IMR-90 (cell line): Measurements from ENCODE around the gene P3H1. TPM values are rescaled to one million over a fixed set of nuclear protein-coding genes. Genes with fewer than 3 reads are reported as not detected.

Experiments
- ATAC-seq: fragments of 200-7000 bp; cut with Tn5 transposase; 2 replicates; pipeline ENCODE4 v1.9.1; 2020; ENCODE audit warnings: low read depth, mild to moderate bottlenecking, moderate library complexity
- BruUV-seq: library from RNA; stranded (reverse); fragments of 400-500 nt; replicated peaks from 2 replicates; lab custom pipeline; 2021; lab: Mats Ljungman, UMichigan
- CTCF ChIA-PET: fragments of 300-600 bp; formaldehyde crosslinking; extraction: SDS; loops from one replicate; lab custom pipeline; 2021; ENCODE audit warnings: antibody characterized with exemption; lab: Yijun Ruan, JAX
- POLR2A ChIA-PET: fragments of 300-600 bp; sonication (Branson Sonifier 250); formaldehyde crosslinking; loops from one replicate; lab custom pipeline; 2022; ENCODE audit warnings: antibody characterized with exemption; ENCODE audit not compliant: unreplicated experiment; lab: Charles Lee
- DNase-seq: peaks from one replicate; pipeline ENCODE4 v3.0.0; 2013
- H2AFZ ChIP-seq: replicated peaks from 2 replicates; pipeline ENCODE3; 2013; ENCODE audit warnings: low read length, mild to moderate bottlenecking; ENCODE audit not compliant: poor library complexity
- H2AK5ac ChIP-seq: 2 replicates; pipeline ENCODE4 v1.6.1; 2013; ENCODE audit warnings: low read depth, low read length, inconsistent platforms
- H2AK9ac ChIP-seq: replicated peaks from 2 replicates; pipeline ENCODE3; 2013; ENCODE audit warnings: mild to moderate bottlenecking, low read depth, low read length, moderate library complexity; ENCODE audit not compliant: poor library complexity
- H2BK120ac ChIP-seq: 2 replicates; pipeline ENCODE4 v1.6.1; 2013; ENCODE audit warnings: low read depth, low read length, inconsistent platforms
- H2BK15ac ChIP-seq: 3 replicates; pipeline ENCODE4 v1.6.1; 2013; ENCODE audit warnings: low read depth, low read length, inconsistent platforms
- H2BK20ac ChIP-seq: 2 replicates; pipeline ENCODE4 v1.6.1; 2013; ENCODE audit warnings: low read depth, mild to moderate bottlenecking, inconsistent platforms, low read length, moderate library complexity
- H2BK5ac ChIP-seq: 2 replicates; pipeline ENCODE4 v1.6.1; 2013; ENCODE audit warnings: mild to moderate bottlenecking, low read depth, low read length, inconsistent platforms; ENCODE audit not compliant: poor library complexity, severe bottlenecking
- H3K14ac ChIP-seq: replicated peaks from 2 replicates; pipeline ENCODE4 v1.6.1; 2013; ENCODE audit warnings: low read depth, low read length, inconsistent platforms
- H3K18ac ChIP-seq: 2 replicates; pipeline ENCODE4 v1.6.1; 2013; ENCODE audit warnings: low read depth, low read length, control low read depth
- H3K23ac ChIP-seq: 2 replicates; pipeline ENCODE4 v1.6.1; 2013; ENCODE audit warnings: low read depth, low read length, inconsistent platforms
- H3K27ac ChIP-seq: 2 replicates; pipeline ENCODE4 v1.5.1; 2013; ENCODE audit warnings: mild to moderate bottlenecking, control low read depth, low read length; ENCODE audit not compliant: insufficient read depth
- H3K27me3 ChIP-seq: 2 replicates; pipeline ENCODE4 v1.6.1; 2013; ENCODE audit warnings: low read length; ENCODE audit not compliant: control insufficient read depth, insufficient read depth
- H3K36me3 ChIP-seq: 2 replicates; pipeline ENCODE4 v1.6.1; 2013; ENCODE audit warnings: low read length, mixed read lengths; ENCODE audit not compliant: control insufficient read depth, insufficient read depth
- H3K4ac ChIP-seq: 2 replicates; pipeline ENCODE4 v1.6.1; 2013; ENCODE audit warnings: low read depth, low read length, inconsistent platforms
- H3K4me1 ChIP-seq: 2 replicates; pipeline ENCODE4 v1.6.1; 2013; ENCODE audit warnings: low read length, mixed read lengths; ENCODE audit not compliant: control insufficient read depth, insufficient read depth
- H3K4me2 ChIP-seq: 2 replicates; pipeline ENCODE4 v1.6.1; 2013; ENCODE audit warnings: low read depth, mild to moderate bottlenecking, control low read depth, low read length, moderate library complexity
- H3K4me3 ChIP-seq: 2 replicates; pipeline ENCODE4 v1.5.1; 2013; ENCODE audit warnings: low read depth, mild to moderate bottlenecking, control low read depth, low read length, moderate library complexity; ENCODE audit not compliant: insufficient read depth
- H3K56ac ChIP-seq: 2 replicates; pipeline ENCODE4 v1.6.1; 2013; ENCODE audit warnings: low read length, inconsistent platforms; ENCODE audit not compliant: insufficient read depth; ENCODE audit errors: extremely low read depth
- H3K79me1 ChIP-seq, 2 experiments: 2 replicates each; pipeline ENCODE4 v1.6.1; 2013; ENCODE audit warnings: low read length in 2 of 2, inconsistent platforms in 1 of 2, low read depth in 1 of 2
- H3K9ac ChIP-seq: 2 replicates; pipeline ENCODE4 v1.6.1; 2013; ENCODE audit warnings: low read depth, low read length, control low read depth
- H3K9me1 ChIP-seq: 2 replicates; pipeline ENCODE4 v1.6.1; 2013; ENCODE audit warnings: low read length, inconsistent platforms; ENCODE audit not compliant: insufficient read depth
- H3K9me3 ChIP-seq: 2 replicates; pipeline ENCODE4 v1.6.1; 2013; ENCODE audit warnings: low read length; ENCODE audit not compliant: control insufficient read depth, insufficient read depth
- H4K20me1 ChIP-seq: 2 replicates; pipeline ENCODE4 v1.6.1; 2013; ENCODE audit warnings: low read length, inconsistent platforms; ENCODE audit not compliant: insufficient read depth
- H4K5ac ChIP-seq: 2 replicates; pipeline ENCODE4 v1.6.1; 2013; ENCODE audit warnings: mild to moderate bottlenecking, low read depth, low read length, control low read depth
- H4K8ac ChIP-seq, 2 experiments: 2 replicates each; pipeline ENCODE4 v1.6.1; 2013; ENCODE audit warnings: low read depth in 2 of 2, low read length in 2 of 2, control low read depth in 1 of 2, inconsistent platforms in 1 of 2
- H4K91ac ChIP-seq: 2 replicates; pipeline ENCODE4 v1.6.1; 2013; ENCODE audit warnings: low read depth, low read length, inconsistent platforms; ENCODE audit not compliant: insufficient read depth
- BHLHE40 ChIP-seq: fragments of 150-350 bp; IDR thresholded peaks from 2 replicates; pipeline ENCODE4 v1.6.1; 2016; ENCODE audit warnings: mild to moderate bottlenecking, low read depth, low read length
- CEBPB ChIP-seq: IDR thresholded peaks from 2 replicates; pipeline ENCODE4 v1.6.1; 2012; ENCODE audit warnings: low read depth, low read length, improper control_type of control experiment
- CHD1 ChIP-seq: IDR thresholded peaks from 2 replicates; pipeline ENCODE4 v1.6.1; 2012; ENCODE audit warnings: low read depth, low read length, improper control_type of control experiment
- FOS ChIP-seq: fragments of 150-350 bp; IDR thresholded peaks from 2 replicates; pipeline ENCODE4 v1.6.1; 2016; ENCODE audit warnings: low read depth, low read length
- MAFK ChIP-seq: IDR thresholded peaks from 2 replicates; pipeline ENCODE4 v1.6.1; 2012; ENCODE audit warnings: low read depth, low read length, improper control_type of control experiment
- MAZ ChIP-seq: IDR thresholded peaks from 2 replicates; pipeline ENCODE4 v1.6.1; 2012; ENCODE audit warnings: low read depth, mild to moderate bottlenecking, low read length, improper control_type of control experiment, moderate library complexity, borderline replicate concordance
- MXI1 ChIP-seq: IDR thresholded peaks from 2 replicates; pipeline ENCODE4 v1.6.1; 2012; ENCODE audit warnings: low read depth, mild to moderate bottlenecking, low read length, moderate library complexity, borderline replicate concordance
- NFE2L2 ChIP-seq: fragments of 150-350 bp; IDR thresholded peaks from 2 replicates; pipeline ENCODE4 v1.6.1; 2016; ENCODE audit warnings: low read depth, mild to moderate bottlenecking, low read length
- POLR2A ChIP-seq: IDR thresholded peaks from 2 replicates; pipeline ENCODE4 v1.6.1; 2012; ENCODE audit warnings: mild to moderate bottlenecking, low read depth, low read length
- RAD21 ChIP-seq: IDR thresholded peaks from 2 replicates; pipeline ENCODE4 v1.6.1; 2012; ENCODE audit warnings: low read length, improper control_type of control experiment
- RCOR1 ChIP-seq: IDR thresholded peaks from 2 replicates; pipeline ENCODE4 v1.6.1; 2012; ENCODE audit warnings: mild to moderate bottlenecking, low read length, improper control_type of control experiment; ENCODE audit not compliant: insufficient replicate concordance
- RFX5 ChIP-seq: IDR thresholded peaks from 2 replicates; pipeline ENCODE4 v1.8.0; 2012; ENCODE audit warnings: low read depth, mild to moderate bottlenecking, low read length, moderate library complexity
- SMC3 ChIP-seq: fragments of 150-350 bp; IDR thresholded peaks from 2 replicates; pipeline ENCODE4 v1.6.1; 2016; ENCODE audit warnings: low read depth, mild to moderate bottlenecking, antibody characterized with exemption, low read length, moderate library complexity
- WGBS, 2 experiments: methylation state at CpG; one replicate each; pipeline versions ENCODE4 v1.1.5 to v1.1.7; 2013; ENCODE audit warnings: missing lambda C conversion rate in 2 of 2; ENCODE audit not compliant: insufficient read length in 1 of 2; ENCODE audit errors: extremely low coverage in 2 of 2; 5-methylcytosine and 5-hydroxymethylcytosine counted together
- dilution Hi-C: fragments of 300-500 bp; cut with HindIII; formaldehyde crosslinking; loops from one replicate; pipeline ENCODE4 v1.14.3; 2018; ENCODE audit warnings: low sequenced_read_pairs; ENCODE audit not compliant: unreplicated experiment
- in situ Hi-C: fragments of 300-500 bp; cut with MboI; formaldehyde crosslinking; loops from 3 replicates; pipeline ENCODE4 v1.14.3; 2019; ENCODE audit warnings: low sequenced_read_pairs, inconsistent platforms, mixed read lengths
- intact Hi-C: fragments of 100-400 bp; cut with micrococcal nuclease; formaldehyde crosslinking; loops from 2 replicates; pipeline ENCODE4 v1.10.0; 2022
- polyA plus RNA-seq, 3 experiments: library from polyadenylated mRNA; depleted of rRNA; stranded (reverse); fragments of >200 nt; gene quantifications; 2 replicates each; pipeline ENCODE4 v1.2.3, GENCODE V29; 2012; ENCODE audit warnings: low replicate concordance in 1 of 3
- total RNA-seq: library from RNA; depleted of rRNA; stranded (reverse); fragments of >200 nt; gene quantifications from 2 replicates; pipeline ENCODE4 v1.2.3, GENCODE V29; 2012
- TF ChIP-seq, protein P1 (sequence below): fragments of 150-350 bp; IDR thresholded peaks from 2 replicates; pipeline ENCODE4 v1.6.1; 2017; ENCODE audit warnings: mild to moderate bottlenecking, antibody characterized with exemption, low read length, low read depth
- TF ChIP-seq, protein P2 (sequence below): conservative IDR thresholded peaks from 2 replicates; pipeline ENCODE4 v1.5.1; 2012; ENCODE audit warnings: mild to moderate bottlenecking, low read depth, low read length, improper control_type of control experiment

Gene P3H1
- total and polyA plus RNA-seq, 2 of the 4 experiments (the other 2 are of a cell fraction) = 108 to 210 TPM

DNA sequence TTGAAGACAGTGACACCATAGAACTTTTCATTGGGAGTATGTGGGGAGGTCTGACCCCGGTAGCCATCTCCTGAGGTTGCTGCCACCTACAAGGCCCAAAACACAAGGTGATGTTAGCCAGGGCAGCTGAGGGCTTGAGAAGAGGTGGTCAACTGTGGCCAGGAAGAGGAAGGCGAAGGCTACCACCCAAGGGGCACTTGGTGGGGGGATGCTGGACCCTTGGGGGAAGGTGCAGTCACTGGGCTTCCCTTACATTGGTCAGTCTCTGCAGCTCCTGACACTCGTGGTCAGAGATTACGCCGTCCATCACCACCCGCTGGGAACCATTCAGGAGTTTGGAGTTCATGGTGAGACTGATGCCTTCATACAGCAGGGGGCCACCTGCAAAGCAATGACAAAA lies 14.5 kb downstream of the P3H1 start:
- Histone ChIP-seq H3K9ac (no peak overlapping the region), H3K9me3 (no peaks in the 10 kb centered on the region), H3K14ac (no peak overlapping the region), H2BK20ac (no peak overlapping the region), H3K4ac (no peak overlapping the region), H3K23ac (no peak overlapping the region), H3K27me3 (no peaks in the 10 kb centered on the region), H3K9me1 (peaks cover 12% of the 10 kb centered on the region; the same call in 1 of the 2 replicates), H2AFZ (no peak overlapping the region), H2BK15ac (no peak overlapping the region), H3K27ac (no peak overlapping the region), H2BK5ac (no peak overlapping the region), H3K56ac (no peak overlapping the region), H3K4me2 (no peak overlapping the region), H2AK5ac (no peak overlapping the region), H3K79me1 (peaks cover 33 to 41% of the 10 kb centered on the region in 2 experiments), H4K5ac (no peak overlapping the region), H2BK120ac (no peak overlapping the region), H2AK9ac (no peak overlapping the region), H3K18ac (no peak overlapping the region), H3K4me1 (peaks cover 3% of the 10 kb centered on the region), H4K8ac (no peak overlapping the region), H4K91ac (no peak overlapping the region), H4K20me1 (peaks cover 12% of the 10 kb centered on the region), H3K36me3 (peaks cover 72% of the 10 kb centered on the region), H3K4me3 (no peak overlapping the region)
- ATAC-seq (no peak), DNase-seq (no peak)
- 87% methylated on average over 3 of the region's 6 CpGs; no CpG with 5 or more reads in 1 of the 2 experiments for WGBS, 2 experiments
- POLR2A ChIA-PET = no interaction called here
- TF ChIP-seq CHD1 = no peak
- no peak for TF ChIP-seq MAZ
- no peak for TF ChIP-seq CEBPB
- no peak for TF ChIP-seq BHLHE40
- no peak for TF ChIP-seq POLR2A
- no peak for TF ChIP-seq RFX5
- TF ChIP-seq, protein P1, sequence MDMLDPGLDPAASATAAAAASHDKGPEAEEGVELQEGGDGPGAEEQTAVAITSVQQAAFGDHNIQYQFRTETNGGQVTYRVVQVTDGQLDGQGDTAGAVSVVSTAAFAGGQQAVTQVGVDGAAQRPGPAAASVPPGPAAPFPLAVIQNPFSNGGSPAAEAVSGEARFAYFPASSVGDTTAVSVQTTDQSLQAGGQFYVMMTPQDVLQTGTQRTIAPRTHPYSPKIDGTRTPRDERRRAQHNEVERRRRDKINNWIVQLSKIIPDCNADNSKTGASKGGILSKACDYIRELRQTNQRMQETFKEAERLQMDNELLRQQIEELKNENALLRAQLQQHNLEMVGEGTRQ = no peak
- no peak for TF ChIP-seq RCOR1
- no peak for TF ChIP-seq MAFK
- TF ChIP-seq FOS = no peak
- TF ChIP-seq, protein P2, sequence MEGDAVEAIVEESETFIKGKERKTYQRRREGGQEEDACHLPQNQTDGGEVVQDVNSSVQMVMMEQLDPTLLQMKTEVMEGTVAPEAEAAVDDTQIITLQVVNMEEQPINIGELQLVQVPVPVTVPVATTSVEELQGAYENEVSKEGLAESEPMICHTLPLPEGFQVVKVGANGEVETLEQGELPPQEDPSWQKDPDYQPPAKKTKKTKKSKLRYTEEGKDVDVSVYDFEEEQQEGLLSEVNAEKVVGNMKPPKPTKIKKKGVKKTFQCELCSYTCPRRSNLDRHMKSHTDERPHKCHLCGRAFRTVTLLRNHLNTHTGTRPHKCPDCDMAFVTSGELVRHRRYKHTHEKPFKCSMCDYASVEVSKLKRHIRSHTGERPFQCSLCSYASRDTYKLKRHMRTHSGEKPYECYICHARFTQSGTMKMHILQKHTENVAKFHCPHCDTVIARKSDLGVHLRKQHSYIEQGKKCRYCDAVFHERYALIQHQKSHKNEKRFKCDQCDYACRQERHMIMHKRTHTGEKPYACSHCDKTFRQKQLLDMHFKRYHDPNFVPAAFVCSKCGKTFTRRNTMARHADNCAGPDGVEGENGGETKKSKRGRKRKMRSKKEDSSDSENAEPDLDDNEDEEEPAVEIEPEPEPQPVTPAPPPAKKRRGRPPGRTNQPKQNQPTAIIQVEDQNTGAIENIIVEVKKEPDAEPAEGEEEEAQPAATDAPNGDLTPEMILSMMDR = no peak
- no peak for TF ChIP-seq NFE2L2
- TF ChIP-seq MXI1 = no peak
- no peak for TF ChIP-seq SMC3
- no peak for TF ChIP-seq RAD21
- intact Hi-C loops = no loop called here
- in situ Hi-C loops = no loop called here
- CTCF ChIA-PET = no interaction called here
- BruUV-seq = no TSS peak
- dilution Hi-C loops = no loop called here
